ENCODE measurements around the gene THSD7A. TPM values are rescaled to one million over a fixed set of nuclear protein-coding genes. Genes with fewer than 3 reads are reported as not detected.

The THSD7A gene
- total and polyA plus RNA-seq, 9 of the 15 experiments (the other 6 are each of a cell fraction or from before 2014, with no cell fraction given): 0.01 to 0.02 TPM; not detected in 7

DNA sequence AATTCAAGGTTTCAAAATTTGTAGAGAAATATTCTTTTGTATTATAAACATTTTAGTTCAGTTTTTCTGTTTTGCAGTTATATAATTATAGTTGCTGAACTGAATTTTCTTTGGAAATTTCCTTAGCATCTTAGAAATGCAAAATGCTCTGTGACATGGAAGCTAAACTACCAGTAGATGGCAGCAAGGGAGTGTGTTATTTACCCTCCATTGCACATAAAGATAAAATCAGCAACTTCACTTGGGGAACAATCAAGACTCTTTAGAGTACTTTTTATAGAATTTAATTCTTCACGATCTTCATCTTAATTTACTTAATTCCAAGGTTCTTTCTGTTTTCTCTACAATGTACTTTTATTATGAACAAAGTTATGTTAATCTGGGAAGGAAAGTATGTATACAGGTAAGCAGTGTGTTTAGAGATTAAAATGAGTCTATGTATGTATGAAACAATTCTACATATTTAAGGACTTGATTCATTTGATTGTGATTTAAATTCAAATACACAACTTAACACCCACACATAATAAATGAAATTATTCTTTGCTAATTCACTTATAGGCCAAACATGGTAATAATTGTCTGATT, 404.2 kb downstream of the THSD7A start:
- H3K9me1 ChIP-seq (ENCODE audit: control insufficient read depth, insufficient read depth, low read length): no peaks in the 10 kb centered on the region
- ChIA-PET CTCF (ENCODE audit: low intra/inter-chr PET ratio) (no interaction called here), POLR2A (no interaction called here)
- peak; percentile 72 for FAIRE-seq
- H3K27me3 ChIP-seq (ENCODE audit: control insufficient read depth in 2 of 2, insufficient read depth in 2 of 2, low read length in 2 of 2): no peaks in the 10 kb centered on the region
- H3K79me2 ChIP-seq (ENCODE audit: control insufficient read depth, insufficient read depth, low read length): no peaks in the 10 kb centered on the region
- H3K9me3 ChIP-seq (replicated peaks; ENCODE audit: control insufficient read depth, insufficient read depth, low read depth, low read length): no peaks in the 10 kb centered on the region
- H3K36me3 ChIP-seq (ENCODE audit: control insufficient read depth, insufficient read depth, low read length): no peaks in the 10 kb centered on the region
- no peak overlapping the region for H3K9ac ChIP-seq (ENCODE audit: insufficient read depth in 1 of 2, low read depth in 2 of 2, low read length in 2 of 2)
- in situ Hi-C loops (cut with MboI): no loop called here
- no peak overlapping the region for H2AFZ ChIP-seq (ENCODE audit: low read depth, low read length)
- ATAC-seq: peak; percentile 70
- intact Hi-C loops (cut with micrococcal nuclease): loop anchor here (2.0 to 10.0 kb wide), 2 partner anchors 637 to 1069 kb away; no protein-coding TSS in a partner anchor
- DNase-seq (ENCODE audit: extremely low read depth in 1 of 4, low spot score in 3 of 4): peak; percentile 23 to 65 (median 40)
- H3K27ac ChIP-seq (ENCODE audit: extremely low read depth, low read depth, low read length): no peak overlapping the region
- TF ChIP-seq RAD21 (CRISPR knock-in tag; conservative IDR thresholded peaks at IDR 0.05 in 1 of 2, IDR thresholded peaks at IDR 0.05 in 1 of 2): peak; percentile 69 to 80
- TF ChIP-seq, protein P1, sequence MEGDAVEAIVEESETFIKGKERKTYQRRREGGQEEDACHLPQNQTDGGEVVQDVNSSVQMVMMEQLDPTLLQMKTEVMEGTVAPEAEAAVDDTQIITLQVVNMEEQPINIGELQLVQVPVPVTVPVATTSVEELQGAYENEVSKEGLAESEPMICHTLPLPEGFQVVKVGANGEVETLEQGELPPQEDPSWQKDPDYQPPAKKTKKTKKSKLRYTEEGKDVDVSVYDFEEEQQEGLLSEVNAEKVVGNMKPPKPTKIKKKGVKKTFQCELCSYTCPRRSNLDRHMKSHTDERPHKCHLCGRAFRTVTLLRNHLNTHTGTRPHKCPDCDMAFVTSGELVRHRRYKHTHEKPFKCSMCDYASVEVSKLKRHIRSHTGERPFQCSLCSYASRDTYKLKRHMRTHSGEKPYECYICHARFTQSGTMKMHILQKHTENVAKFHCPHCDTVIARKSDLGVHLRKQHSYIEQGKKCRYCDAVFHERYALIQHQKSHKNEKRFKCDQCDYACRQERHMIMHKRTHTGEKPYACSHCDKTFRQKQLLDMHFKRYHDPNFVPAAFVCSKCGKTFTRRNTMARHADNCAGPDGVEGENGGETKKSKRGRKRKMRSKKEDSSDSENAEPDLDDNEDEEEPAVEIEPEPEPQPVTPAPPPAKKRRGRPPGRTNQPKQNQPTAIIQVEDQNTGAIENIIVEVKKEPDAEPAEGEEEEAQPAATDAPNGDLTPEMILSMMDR (IDR thresholded peaks at IDR 0.05 in 2 of 3, conservative IDR thresholded peaks at IDR 0.05 in 1 of 3; ENCODE audit: insufficient read depth in 2 of 3, low read depth in 1 of 3, low read length in 3 of 3): peak; percentile 20 to 67 (median 46); a peak in 4 of 6 replicates
- TF ChIP-seq SMC3 (conservative IDR thresholded peaks at IDR 0.05; ENCODE audit: insufficient read depth, low read depth, low read length): 0 out of 2 replicates have a peak, but pooled peaks have one; percentile 28
- TF ChIP-seq, protein P2, sequence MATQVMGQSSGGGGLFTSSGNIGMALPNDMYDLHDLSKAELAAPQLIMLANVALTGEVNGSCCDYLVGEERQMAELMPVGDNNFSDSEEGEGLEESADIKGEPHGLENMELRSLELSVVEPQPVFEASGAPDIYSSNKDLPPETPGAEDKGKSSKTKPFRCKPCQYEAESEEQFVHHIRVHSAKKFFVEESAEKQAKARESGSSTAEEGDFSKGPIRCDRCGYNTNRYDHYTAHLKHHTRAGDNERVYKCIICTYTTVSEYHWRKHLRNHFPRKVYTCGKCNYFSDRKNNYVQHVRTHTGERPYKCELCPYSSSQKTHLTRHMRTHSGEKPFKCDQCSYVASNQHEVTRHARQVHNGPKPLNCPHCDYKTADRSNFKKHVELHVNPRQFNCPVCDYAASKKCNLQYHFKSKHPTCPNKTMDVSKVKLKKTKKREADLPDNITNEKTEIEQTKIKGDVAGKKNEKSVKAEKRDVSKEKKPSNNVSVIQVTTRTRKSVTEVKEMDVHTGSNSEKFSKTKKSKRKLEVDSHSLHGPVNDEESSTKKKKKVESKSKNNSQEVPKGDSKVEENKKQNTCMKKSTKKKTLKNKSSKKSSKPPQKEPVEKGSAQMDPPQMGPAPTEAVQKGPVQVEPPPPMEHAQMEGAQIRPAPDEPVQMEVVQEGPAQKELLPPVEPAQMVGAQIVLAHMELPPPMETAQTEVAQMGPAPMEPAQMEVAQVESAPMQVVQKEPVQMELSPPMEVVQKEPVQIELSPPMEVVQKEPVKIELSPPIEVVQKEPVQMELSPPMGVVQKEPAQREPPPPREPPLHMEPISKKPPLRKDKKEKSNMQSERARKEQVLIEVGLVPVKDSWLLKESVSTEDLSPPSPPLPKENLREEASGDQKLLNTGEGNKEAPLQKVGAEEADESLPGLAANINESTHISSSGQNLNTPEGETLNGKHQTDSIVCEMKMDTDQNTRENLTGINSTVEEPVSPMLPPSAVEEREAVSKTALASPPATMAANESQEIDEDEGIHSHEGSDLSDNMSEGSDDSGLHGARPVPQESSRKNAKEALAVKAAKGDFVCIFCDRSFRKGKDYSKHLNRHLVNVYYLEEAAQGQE (IDR thresholded peaks at IDR 0.05; ENCODE audit: borderline replicate concordance): peak; percentile 33; the same call in 1 of the 2 replicates
- TF ChIP-seq, protein P2 (CRISPR knock-in tag; IDR thresholded peaks at IDR 0.05; ENCODE audit: low read depth): no peak
- TF ChIP-seq, protein P3, sequence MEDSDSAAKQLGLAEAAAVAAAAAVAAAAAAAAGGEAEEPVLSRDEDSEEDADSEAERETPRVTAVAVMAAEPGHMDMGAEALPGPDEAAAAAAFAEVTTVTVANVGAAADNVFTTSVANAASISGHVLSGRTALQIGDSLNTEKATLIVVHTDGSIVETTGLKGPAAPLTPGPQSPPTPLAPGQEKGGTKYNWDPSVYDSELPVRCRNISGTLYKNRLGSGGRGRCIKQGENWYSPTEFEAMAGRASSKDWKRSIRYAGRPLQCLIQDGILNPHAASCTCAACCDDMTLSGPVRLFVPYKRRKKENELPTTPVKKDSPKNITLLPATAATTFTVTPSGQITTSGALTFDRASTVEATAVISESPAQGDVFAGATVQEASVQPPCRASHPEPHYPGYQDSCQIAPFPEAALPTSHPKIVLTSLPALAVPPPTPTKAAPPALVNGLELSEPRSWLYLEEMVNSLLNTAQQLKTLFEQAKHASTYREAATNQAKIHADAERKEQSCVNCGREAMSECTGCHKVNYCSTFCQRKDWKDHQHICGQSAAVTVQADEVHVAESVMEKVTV (CRISPR knock-in tag; IDR thresholded peaks at IDR 0.05): peak; percentile 59
- TF ChIP-seq ZNF121 (CRISPR knock-in tag; conservative IDR thresholded peaks at IDR 0.05): no peak
- H3K4me2 ChIP-seq (ENCODE audit: insufficient read depth, low read length): no peak overlapping the region
- H4K20me1 ChIP-seq (replicated peaks; ENCODE audit: control insufficient read depth, insufficient read depth, low read length): no peaks in the 10 kb centered on the region
- BruUV-seq (replicated peaks): no TSS peak
- H3K4me3 ChIP-seq: no peak overlapping the region
- WGBS (ENCODE audit: insufficient coverage, low coverage, missing lambda C conversion rate): 6% methylated on average over 1 of the region's 1 CpG
- no peaks in the 10 kb centered on the region for H3K4me1 ChIP-seq (replicated peaks in 1 of 2; ENCODE audit: control insufficient read depth in 2 of 2, insufficient read depth in 2 of 2, low read length in 2 of 2)
